ENCODE measurements around the gene SNX24.
A peak's percentile ranks its signal among the peaks of the same experiment; 100 is the strongest.

The SNX24 gene

GRCh38 chr5:122982376-122982775 lies 137.0 kb downstream of the SNX24 start:
- Histone ChIP-seq H3K4me3 (replicated peaks; ENCODE audit: insufficient read depth, low read length) (no peak overlapping the region), H3K27ac (replicated peaks) (no peak overlapping the region), H3K27me3 (ENCODE audit: insufficient read depth, poor library complexity, severe bottlenecking) (no peaks in the 10 kb centered on the region)
- DNase-seq (ENCODE audit: low read depth in 1 of 2, low spot score in 1 of 2): no peak
- TF ChIP-seq GABPA (IDR thresholded peaks at IDR 0.05; ENCODE audit: low read depth) (no peak), POLR2AphosphoS5 (IDR thresholded peaks at IDR 0.05; ENCODE audit: low read depth) (no peak), REST (IDR thresholded peaks at IDR 0.05; ENCODE audit: insufficient replicate concordance, low read depth) (no peak), SPI1 (IDR thresholded peaks at IDR 0.05; ENCODE audit: borderline replicate concordance, low read depth) (no peak), CTCF (IDR thresholded peaks at IDR 0.05; ENCODE audit: insufficient read depth, low read length) (no peak)

GRCh38 chr5:122984425-122984824 lies 139.0 kb downstream of the SNX24 start:
- no peak for TF ChIP-seq POLR2AphosphoS5 (IDR thresholded peaks at IDR 0.05; ENCODE audit: low read depth)
- no peak overlapping the region for H3K27ac ChIP-seq (replicated peaks)
- no peak overlapping the region for H3K4me3 ChIP-seq (replicated peaks; ENCODE audit: insufficient read depth, low read length)
- H3K27me3 ChIP-seq (ENCODE audit: insufficient read depth, poor library complexity, severe bottlenecking): no peaks in the 10 kb centered on the region
- no peak for DNase-seq (ENCODE audit: low read depth in 1 of 2, low spot score in 1 of 2)

- no peak overlapping the region for H3K27ac ChIP-seq (replicated peaks)
- H3K27me3 ChIP-seq (ENCODE audit: insufficient read depth, poor library complexity, severe bottlenecking): no peaks in the 10 kb centered on the region
- no peak for TF ChIP-seq POLR2AphosphoS5 (IDR thresholded peaks at IDR 0.05; ENCODE audit: low read depth)
- TF ChIP-seq GABPA (IDR thresholded peaks at IDR 0.05; ENCODE audit: low read depth): no peak
- no peak for TF ChIP-seq REST (IDR thresholded peaks at IDR 0.05; ENCODE audit: insufficient replicate concordance, low read depth)
- no peak overlapping the region for H3K4me3 ChIP-seq (replicated peaks; ENCODE audit: insufficient read depth, low read length)
- DNase-seq (ENCODE audit: low read depth in 1 of 2, low spot score in 1 of 2): no peak
Measured at GRCh38 chr5:122985006-122985700, 139.7 kb downstream of the SNX24 start.

- 0 out of 2 replicates have a peak, but pooled peaks have one; percentile 1 for TF ChIP-seq SPI1 (IDR thresholded peaks at IDR 0.05; ENCODE audit: borderline replicate concordance, low read depth)
- no peak for TF ChIP-seq GABPA (IDR thresholded peaks at IDR 0.05; ENCODE audit: low read depth)
- H3K4me3 ChIP-seq (replicated peaks; ENCODE audit: insufficient read depth, low read length): no peak overlapping the region
- no peak for DNase-seq (ENCODE audit: low read depth in 1 of 2, low spot score in 1 of 2)
- no peaks in the 10 kb centered on the region for H3K27me3 ChIP-seq (ENCODE audit: insufficient read depth, poor library complexity, severe bottlenecking)
- H3K27ac ChIP-seq (replicated peaks): no peak overlapping the region
Measured at GRCh38 chr5:122985954-122986721, 140.7 kb downstream of the SNX24 start.

GRCh38 chr5:122996091-122996490 lies 150.7 kb downstream of the SNX24 start:
- TF ChIP-seq SPI1 (IDR thresholded peaks at IDR 0.05; ENCODE audit: borderline replicate concordance, low read depth) (no peak), POLR2AphosphoS5 (IDR thresholded peaks at IDR 0.05; ENCODE audit: low read depth) (no peak), REST (IDR thresholded peaks at IDR 0.05; ENCODE audit: insufficient replicate concordance, low read depth) (no peak), GABPA (IDR thresholded peaks at IDR 0.05; ENCODE audit: low read depth) (no peak)
- Histone ChIP-seq H3K27me3 (ENCODE audit: insufficient read depth, poor library complexity, severe bottlenecking) (no peaks in the 10 kb centered on the region), H3K4me3 (replicated peaks; ENCODE audit: insufficient read depth, low read length) (no peak overlapping the region), H3K27ac (replicated peaks) (no peak overlapping the region)
- no peak for DNase-seq (ENCODE audit: low read depth in 1 of 2, low spot score in 1 of 2)

Data from HL-60 (cell line).